PFSK-1 (cell line): ENCODE measurements around the gene ATP10A.

Experiments used
- FOXP2 ChIP-seq: optimal IDR thresholded peaks from 2 replicates; pipeline ENCODE3; 2011; ENCODE audit warnings: borderline replicate concordance, control low read depth, inconsistent platforms; ENCODE audit not compliant: insufficient read depth; ENCODE audit errors: extremely low read length, extremely low read depth
- POLR2AphosphoS5 ChIP-seq: IDR thresholded peaks from 2 replicates; pipeline ENCODE4 v1.6.1; 2012; ENCODE audit warnings: low read depth, mild to moderate bottlenecking, control low read depth, low read length, moderate library complexity
- SIN3A ChIP-seq: IDR thresholded peaks from 2 replicates; pipeline ENCODE4 v1.6.1; 2012; ENCODE audit warnings: mild to moderate bottlenecking, low read length, moderate library complexity, borderline replicate concordance; ENCODE audit not compliant: insufficient read depth
- TAF1 ChIP-seq: IDR thresholded peaks from 2 replicates; pipeline ENCODE4 v1.6.1; 2012; ENCODE audit warnings: low read length, control low read depth, borderline replicate concordance; ENCODE audit not compliant: insufficient read depth
- TF ChIP-seq, protein P1 (sequence below), 2 experiments: IDR thresholded peaks; 2 replicates each; pipeline versions ENCODE4 v1.6.1 to v1.8.0; 2011 to 2012; ENCODE audit warnings: low read depth in 2 of 2, low read length in 2 of 2, control low read depth in 1 of 2, inconsistent platforms in 1 of 2, mild to moderate bottlenecking in 1 of 2, moderate library complexity in 1 of 2; ENCODE audit not compliant: insufficient read depth in 1 of 2

Gene ATP10A

DNA sequence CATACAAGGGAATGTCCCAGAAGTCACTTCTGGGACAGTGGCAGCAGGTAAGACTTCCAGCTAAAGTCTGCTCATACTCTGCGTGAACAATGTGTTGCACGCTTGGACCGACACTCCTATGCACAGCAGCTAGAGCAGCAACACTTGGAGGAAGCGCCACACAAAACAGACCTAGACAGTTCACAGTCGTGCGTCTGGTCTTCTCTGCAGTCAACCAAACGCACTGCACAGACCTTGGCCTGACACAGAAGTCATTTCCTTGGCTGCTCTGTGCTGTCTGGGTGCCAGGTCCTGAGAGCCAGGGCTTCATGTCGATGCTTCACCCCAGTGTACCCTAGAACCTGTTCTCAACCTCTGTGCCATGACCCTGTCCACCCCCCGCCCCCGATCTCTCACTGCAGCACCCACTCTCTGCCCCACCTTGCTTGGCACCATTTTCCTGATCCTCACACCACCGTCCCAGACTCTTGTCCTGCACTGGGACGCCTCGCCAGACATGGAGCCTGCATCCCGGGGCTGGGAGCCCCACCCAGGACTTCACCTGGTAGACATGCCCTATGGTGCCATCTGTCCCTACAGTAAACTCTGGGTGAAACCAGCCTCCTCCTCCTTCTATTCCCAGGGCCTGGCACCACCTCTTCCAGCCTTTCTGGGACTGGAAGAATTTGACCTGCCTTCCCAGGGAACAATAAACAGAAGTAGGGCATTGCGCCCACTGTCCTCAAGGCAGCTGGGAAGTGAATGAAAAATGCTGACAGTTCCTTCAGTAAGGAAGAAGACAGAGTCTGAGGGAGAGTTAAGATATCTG, 3.1 kb downstream of the ATP10A start:
- TF ChIP-seq, protein P1, sequence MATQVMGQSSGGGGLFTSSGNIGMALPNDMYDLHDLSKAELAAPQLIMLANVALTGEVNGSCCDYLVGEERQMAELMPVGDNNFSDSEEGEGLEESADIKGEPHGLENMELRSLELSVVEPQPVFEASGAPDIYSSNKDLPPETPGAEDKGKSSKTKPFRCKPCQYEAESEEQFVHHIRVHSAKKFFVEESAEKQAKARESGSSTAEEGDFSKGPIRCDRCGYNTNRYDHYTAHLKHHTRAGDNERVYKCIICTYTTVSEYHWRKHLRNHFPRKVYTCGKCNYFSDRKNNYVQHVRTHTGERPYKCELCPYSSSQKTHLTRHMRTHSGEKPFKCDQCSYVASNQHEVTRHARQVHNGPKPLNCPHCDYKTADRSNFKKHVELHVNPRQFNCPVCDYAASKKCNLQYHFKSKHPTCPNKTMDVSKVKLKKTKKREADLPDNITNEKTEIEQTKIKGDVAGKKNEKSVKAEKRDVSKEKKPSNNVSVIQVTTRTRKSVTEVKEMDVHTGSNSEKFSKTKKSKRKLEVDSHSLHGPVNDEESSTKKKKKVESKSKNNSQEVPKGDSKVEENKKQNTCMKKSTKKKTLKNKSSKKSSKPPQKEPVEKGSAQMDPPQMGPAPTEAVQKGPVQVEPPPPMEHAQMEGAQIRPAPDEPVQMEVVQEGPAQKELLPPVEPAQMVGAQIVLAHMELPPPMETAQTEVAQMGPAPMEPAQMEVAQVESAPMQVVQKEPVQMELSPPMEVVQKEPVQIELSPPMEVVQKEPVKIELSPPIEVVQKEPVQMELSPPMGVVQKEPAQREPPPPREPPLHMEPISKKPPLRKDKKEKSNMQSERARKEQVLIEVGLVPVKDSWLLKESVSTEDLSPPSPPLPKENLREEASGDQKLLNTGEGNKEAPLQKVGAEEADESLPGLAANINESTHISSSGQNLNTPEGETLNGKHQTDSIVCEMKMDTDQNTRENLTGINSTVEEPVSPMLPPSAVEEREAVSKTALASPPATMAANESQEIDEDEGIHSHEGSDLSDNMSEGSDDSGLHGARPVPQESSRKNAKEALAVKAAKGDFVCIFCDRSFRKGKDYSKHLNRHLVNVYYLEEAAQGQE (IDR thresholded peaks at IDR 0.05; ENCODE audit: insufficient read depth in 1 of 2, low read depth in 2 of 2, low read length in 2 of 2): no peak
- TF ChIP-seq POLR2AphosphoS5 (no peak), FOXP2 (no peak), SIN3A (no peak), TAF1 (no peak)

DNA sequence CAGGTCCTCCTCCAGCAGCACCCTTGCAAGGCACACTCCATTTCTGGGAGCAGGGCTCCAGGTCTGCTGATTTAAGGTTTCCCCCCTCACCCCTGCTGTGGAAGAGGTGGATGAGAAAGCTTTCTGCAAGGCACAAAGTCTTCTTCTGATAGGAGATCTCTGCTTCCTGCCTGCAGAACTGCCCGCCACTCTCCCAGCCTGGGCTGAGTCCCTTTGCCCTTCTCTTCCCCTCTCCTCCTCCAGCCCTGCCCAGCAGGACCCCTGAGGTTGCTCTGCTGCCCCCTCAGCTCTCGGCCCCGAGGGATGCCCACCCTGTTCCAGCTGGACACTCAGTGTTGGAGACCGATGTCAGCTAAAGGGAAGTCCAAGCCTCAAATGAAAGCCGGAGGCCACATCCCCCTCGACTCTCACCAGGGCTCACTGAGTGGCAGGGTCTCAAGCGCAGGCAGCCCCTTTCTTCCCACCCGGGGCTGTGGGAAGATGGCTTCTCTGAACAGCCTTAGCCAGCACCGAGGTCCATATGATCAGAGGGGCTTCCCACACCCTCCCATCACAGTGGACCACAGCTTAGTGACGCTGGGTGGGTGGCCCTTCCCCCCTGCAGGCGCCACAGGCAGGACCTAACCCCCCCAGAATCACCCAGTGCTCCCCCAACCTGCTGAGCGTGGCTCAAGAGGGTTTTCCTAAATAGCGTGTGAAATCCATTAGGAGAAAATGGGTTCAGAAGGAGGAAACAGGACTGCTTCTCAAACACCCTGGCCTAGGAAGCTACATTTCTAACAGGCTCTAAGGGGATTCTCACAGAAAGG, 4.0 kb downstream of the ATP10A start:
- TF ChIP-seq, protein P1 (IDR thresholded peaks at IDR 0.05; ENCODE audit: insufficient read depth in 1 of 2, low read depth in 2 of 2, low read length in 2 of 2): no peak
- TF ChIP-seq POLR2AphosphoS5: no peak
- no peak for TF ChIP-seq TAF1
- TF ChIP-seq SIN3A: no peak
- no peak for TF ChIP-seq FOXP2

DNA sequence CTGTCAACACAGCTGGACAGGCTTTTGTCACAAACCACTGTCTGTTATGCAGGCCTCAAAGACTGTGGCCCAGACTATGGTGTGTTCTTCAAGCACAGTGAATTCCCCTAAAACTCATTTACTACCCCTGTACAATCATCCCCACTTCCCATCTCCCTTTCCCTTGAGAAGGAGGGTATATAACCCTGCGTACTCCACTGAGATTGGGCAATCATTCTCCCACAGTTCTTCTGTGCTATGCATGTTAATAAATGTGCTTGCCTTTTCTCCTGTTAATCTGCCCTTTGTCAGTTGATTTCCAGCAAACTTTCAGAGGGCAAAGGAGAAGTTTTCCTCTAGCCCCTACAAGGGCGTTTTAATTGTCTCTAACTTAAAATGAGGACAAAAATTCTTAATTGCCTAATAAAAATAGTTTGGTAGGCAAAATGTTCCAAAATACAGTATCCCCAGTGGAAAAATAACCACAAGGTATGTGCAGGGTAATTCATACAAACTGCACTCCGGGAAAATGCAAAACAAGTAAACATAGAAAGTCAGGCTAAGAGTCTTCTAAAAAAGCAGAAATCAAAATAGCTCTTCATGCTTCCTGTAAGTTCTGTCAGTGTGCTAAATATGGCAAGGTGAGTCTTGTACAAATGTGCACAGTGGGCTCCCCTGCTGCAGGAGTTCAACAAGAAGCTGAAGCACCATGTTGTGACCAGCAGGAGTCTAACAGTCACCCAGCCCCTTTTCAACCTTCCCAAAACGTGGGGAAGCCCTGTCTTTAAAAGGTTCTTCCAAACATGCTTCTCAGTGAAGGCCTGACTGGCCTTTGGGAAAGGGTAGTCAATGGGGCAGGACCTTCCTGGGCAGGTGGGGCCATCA, 10.2 kb downstream of the ATP10A start:
- TF ChIP-seq TAF1 (no peak), POLR2AphosphoS5 (no peak), SIN3A (no peak), FOXP2 (no peak)
- TF ChIP-seq, protein P1 (IDR thresholded peaks at IDR 0.05; ENCODE audit: insufficient read depth in 1 of 2, low read depth in 2 of 2, low read length in 2 of 2): no peak

DNA sequence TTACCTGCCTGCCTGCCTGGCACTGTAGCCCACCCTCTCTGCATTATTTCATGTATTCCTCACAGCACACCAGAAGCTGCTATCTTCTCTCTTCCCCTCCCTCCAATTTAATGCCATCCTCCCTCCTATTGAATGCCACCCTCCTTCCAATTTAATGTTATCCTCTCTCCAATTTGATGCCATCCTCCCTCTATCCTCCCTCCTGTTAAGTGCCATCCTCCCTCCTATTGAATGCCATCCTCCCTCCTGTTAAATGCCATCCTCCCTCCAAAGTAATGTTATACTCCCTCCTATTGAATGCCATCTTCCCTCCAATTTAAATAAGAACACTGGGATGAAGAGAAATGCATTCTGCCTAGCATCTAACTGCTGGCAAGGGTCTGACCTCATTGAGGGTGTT, 11.1 kb downstream of the ATP10A start:
- no peak for TF ChIP-seq FOXP2
- no peak for TF ChIP-seq SIN3A
- no peak for TF ChIP-seq POLR2AphosphoS5
